ENCODE results near the gene DNAI2.

DNA sequence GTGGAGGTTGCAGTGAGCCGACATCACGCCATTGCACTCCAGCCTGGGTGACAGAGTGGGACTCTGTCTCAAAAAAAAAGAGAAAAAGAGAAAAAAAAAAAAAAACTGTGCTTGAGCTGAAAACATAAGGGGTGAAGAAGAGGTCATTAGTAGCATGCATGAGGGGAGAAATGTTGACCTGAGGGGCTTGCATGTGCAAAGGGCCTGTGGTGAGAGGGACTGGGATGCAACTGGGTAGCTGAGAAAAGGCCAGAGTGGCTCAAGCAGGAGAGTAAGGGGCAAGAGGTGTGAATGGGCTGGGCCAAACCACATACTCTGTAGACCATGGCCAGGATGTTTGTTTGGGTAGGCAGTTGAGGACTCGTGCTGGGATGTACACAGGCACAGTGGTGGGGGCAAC lies 55.3 kb downstream of the DNAI2 start:
- TF ChIP-seq RAD21 (IDR thresholded peaks at IDR 0.05; ENCODE audit: low read depth) = no peak
- TF ChIP-seq, protein P1, sequence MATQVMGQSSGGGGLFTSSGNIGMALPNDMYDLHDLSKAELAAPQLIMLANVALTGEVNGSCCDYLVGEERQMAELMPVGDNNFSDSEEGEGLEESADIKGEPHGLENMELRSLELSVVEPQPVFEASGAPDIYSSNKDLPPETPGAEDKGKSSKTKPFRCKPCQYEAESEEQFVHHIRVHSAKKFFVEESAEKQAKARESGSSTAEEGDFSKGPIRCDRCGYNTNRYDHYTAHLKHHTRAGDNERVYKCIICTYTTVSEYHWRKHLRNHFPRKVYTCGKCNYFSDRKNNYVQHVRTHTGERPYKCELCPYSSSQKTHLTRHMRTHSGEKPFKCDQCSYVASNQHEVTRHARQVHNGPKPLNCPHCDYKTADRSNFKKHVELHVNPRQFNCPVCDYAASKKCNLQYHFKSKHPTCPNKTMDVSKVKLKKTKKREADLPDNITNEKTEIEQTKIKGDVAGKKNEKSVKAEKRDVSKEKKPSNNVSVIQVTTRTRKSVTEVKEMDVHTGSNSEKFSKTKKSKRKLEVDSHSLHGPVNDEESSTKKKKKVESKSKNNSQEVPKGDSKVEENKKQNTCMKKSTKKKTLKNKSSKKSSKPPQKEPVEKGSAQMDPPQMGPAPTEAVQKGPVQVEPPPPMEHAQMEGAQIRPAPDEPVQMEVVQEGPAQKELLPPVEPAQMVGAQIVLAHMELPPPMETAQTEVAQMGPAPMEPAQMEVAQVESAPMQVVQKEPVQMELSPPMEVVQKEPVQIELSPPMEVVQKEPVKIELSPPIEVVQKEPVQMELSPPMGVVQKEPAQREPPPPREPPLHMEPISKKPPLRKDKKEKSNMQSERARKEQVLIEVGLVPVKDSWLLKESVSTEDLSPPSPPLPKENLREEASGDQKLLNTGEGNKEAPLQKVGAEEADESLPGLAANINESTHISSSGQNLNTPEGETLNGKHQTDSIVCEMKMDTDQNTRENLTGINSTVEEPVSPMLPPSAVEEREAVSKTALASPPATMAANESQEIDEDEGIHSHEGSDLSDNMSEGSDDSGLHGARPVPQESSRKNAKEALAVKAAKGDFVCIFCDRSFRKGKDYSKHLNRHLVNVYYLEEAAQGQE (IDR thresholded peaks at IDR 0.05; ENCODE audit: low read depth) = no peak
- no peak for TF ChIP-seq ZFX (IDR thresholded peaks at IDR 0.05)

All from HCT116 (cell line).